ENCODE results near the gene CNTNAP5.
"Not testable (repeated sequence)": the region's sequence is repeated elsewhere in the genome, so short reads cannot be mapped to it uniquely, and the experiment has no call there.

The CNTNAP5 gene

GRCh38 chr2:124325667-124326440, 300.8 kb downstream of the CNTNAP5 start:
- no peak for DNase-seq (ENCODE audit: low read depth)

DNA sequence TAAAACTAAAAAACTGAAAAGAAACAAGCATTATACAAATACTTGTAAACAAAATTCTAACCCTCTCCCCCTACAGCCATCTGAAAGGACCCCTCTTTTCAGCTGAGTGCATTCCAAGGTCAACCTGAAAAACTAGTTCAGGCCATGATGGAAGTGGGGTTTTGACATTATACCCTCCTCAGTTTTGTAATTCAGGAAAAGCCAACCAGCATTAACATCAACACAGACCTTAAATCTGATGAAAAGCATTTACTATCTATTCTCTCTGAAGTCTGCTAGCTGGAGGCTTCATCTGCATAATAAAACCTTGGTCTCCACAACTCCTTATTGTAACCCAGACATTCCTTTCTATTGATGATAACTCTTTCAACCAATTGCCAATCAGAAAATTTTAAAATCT, 302.2 kb downstream of the CNTNAP5 start:
- DNase-seq (ENCODE audit: low read depth): no peak

DNA sequence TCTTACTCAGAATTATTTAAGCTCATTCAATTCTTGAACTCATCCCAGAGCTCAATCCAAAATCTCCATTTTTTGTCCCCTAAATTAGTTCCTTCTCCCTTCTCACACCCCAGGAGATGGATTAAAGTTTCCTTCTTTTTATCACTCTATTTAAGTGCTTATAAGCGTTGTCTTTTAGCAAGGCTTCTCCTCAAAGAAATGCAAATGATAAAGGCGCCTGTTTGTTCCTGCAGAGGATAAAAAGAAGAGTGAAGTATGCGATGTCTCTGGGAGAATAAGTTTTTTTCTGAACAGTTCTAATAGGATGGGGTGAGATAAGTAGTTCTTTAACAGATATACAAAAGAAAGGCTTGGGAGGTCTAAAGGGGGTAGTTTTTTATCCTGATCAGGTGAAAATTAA, 303.3 kb downstream of the CNTNAP5 start:
- no peak for DNase-seq (ENCODE audit: low read depth)

- DNase-seq (ENCODE audit: low read depth): no peak
Measured at GRCh38 chr2:124333784-124334183, 308.7 kb downstream of the CNTNAP5 start.

DNA sequence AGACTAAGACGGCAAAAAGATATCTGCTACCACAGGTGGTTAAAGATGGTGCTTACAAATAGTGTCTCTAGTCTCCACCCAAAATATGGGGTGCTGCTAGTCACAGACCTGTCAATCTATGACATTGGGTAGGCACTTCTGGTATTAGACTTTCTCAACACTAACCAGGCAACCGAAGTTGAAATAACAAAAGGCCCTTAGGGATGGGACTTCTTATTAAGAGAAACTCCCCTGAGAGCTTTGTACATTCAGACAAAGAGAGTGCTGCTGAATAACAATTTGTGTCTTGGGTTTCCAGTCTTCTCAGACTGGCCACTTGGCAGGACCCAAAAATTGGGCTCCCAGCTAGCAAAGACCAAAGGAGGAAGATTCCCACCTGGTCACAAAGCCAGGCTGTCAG, 310.0 kb downstream of the CNTNAP5 start:
- no peak for DNase-seq (ENCODE audit: low read depth)

- no peak for DNase-seq (ENCODE audit: low read depth)
Measured at GRCh38 chr2:124339709-124340108, 314.6 kb downstream of the CNTNAP5 start.

- no peak for DNase-seq (ENCODE audit: low read depth)
Measured at GRCh38 chr2:124343827-124344498, 318.9 kb downstream of the CNTNAP5 start.

DNA sequence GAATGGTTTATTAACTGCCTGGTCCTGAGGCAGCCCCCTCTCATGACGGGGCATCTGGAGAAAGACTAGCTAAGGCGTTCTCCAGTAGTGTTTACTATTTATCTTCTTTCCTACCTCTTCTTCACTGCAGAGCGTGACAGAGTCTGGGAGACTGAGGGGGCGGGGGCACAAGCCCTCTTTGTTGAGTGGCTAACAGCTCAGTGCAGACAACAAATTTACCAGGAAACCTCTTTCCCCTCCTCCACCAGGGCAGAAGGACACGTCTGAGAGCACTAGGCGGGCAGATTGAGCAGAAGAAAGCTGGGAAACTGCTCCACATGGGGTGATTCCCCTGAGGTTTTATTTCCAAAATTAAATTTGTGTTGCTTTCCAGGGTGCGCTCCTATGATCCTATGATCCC, 322.1 kb downstream of the CNTNAP5 start:
- no peak for DNase-seq (ENCODE audit: low read depth)

- no peak for DNase-seq (ENCODE audit: low read depth)
Measured at GRCh38 chr2:124353656-124354055, 328.6 kb downstream of the CNTNAP5 start.

- no peak for DNase-seq (ENCODE audit: low read depth)
Measured at GRCh38 chr2:124354466-124354865, 329.4 kb downstream of the CNTNAP5 start.

DNA sequence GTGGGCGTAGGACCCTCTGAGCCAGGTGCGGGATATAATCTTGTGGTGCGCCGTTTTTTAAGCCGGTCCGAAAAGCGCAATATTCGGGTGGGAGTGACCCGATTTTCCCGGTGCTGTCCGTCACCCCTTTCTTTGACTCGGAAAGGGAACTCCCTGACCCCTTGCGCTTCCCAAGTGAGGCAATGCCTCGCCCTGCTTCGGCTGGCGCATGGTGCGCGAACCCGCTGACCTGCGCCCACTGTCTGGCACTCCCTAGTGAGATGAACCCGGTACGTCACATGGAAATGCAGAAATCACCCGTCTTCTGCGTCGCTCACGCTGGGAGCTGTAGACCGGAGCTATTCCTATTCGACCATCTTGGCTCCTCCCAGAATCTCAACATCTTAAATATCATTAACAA, 336.9 kb downstream of the CNTNAP5 start:
- not testable (repeated sequence) for DNase-seq (ENCODE audit: low read depth)

DNA sequence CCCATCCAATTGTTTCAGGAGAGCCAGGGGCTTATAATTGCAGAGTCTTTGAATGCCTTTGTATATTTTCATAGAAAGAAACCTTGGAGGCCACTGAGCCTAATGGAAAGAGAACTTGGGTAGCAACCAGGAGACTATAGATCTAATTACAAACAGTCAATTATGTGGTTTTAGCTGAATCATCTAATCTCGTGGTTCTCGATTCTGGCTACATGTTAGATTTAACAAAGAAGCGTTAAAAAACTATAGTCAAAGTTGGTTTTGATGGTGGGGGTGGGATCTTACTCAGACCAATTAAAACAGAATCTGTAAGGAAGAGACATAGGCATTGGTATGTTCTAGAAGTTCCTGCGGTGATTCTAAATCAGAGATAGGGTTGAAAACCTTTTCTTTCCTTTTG, 344.1 kb downstream of the CNTNAP5 start:
- DNase-seq (ENCODE audit: low read depth): no peak

DNA sequence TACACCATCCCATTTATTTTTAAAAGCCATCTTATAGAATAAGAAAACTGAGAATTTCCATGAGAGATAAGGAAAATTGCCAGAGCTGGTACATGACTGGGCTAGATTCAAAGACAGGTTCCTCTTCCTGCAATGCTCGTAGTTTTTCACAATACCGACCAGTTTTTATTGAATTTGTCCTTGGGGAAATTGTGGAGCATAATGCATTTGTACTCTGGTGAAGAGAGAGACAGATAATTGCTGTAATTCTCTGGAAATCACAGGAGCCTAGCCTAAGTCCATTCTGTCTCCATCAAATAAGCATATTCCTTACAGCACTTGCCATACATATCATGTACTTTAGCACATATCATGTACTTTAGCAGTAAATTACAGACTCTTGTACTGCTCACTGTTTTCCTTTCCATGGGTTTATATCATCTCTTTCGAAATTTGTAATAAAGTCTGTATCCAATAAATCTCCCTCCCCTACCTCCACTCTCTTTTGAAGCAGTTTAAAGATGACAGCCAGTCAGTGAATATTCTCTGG, 355.2 kb downstream of the CNTNAP5 start:
- no peak for DNase-seq (ENCODE audit: low read depth)

DNA sequence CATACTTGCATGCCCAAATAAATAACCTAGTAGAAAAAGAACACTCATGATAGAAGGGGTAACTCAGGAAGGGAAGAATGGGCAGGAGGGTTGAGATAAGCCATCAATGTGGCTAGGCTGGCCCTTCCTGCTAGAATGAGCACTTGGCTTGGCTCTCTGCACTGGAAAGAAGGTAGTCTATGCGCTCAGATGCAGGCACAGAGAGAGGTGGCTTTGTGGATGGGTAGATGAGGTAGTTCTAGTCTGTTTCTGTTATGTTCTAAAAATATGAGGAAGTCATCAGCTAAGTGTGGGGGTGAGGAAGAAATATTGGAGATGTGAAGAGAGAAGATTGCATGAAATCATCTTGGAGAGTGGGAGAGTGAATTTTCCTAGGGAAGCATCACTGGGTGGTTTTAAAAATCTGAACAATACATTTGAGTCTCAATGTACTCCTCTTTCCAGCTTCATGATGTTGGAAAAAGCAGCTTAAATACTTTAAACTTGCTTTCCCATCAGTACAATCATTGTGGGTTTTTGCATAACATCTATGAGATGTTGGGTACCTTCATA, 357.1 kb downstream of the CNTNAP5 start:
- no peak for DNase-seq (ENCODE audit: low read depth)

- no peak for DNase-seq (ENCODE audit: low read depth)
Measured at GRCh38 chr2:124395961-124396360, 370.9 kb downstream of the CNTNAP5 start.

DNA sequence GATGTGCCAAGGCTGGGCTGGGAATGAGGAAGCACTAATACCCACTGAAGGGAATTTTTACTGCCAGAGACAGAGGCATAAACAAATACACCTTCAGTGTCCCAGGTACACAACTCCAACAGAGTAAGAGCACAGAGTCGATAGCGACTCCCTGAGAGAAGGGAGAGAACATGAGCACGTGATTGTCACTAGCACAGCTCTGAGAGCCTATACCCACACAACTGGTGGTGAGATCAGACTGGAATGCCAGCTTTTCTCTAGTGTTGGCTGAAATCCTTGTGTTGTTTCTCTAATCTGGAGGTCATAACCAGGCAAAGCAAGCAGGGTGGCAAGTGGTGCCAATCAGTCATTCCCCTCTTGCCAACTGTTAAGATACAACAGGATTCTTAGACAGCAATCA, 377.2 kb downstream of the CNTNAP5 start:
- no peak for DNase-seq (ENCODE audit: low read depth)

- DNase-seq (ENCODE audit: low read depth): not testable (repeated sequence)
Measured at GRCh38 chr2:124407836-124408534, 382.9 kb downstream of the CNTNAP5 start.

DNA sequence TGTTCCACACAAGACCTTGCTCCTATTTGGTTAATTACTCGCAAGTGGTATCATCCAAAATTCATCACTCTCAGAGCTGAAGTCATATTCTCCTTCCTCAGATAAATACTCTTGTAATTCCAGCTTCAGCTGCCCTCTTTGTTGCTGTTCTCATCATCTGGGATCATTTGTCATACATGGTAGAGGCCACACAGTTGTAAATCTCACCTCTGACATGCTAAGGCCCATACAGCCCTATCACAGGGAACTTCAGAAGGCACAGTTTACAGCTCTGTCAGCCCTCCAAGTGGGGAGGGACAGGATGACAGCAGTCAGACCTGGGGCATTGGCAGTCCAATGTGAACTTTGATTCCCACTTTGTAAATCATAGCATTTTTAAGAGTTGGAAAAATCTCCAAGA, 399.0 kb downstream of the CNTNAP5 start:
- DNase-seq (ENCODE audit: low read depth): no peak

- DNase-seq (ENCODE audit: low read depth): no peak
Measured at GRCh38 chr2:124426122-124426521, 401.0 kb downstream of the CNTNAP5 start.

GRCh38 chr2:124426625-124427024, 401.5 kb downstream of the CNTNAP5 start:
- DNase-seq (ENCODE audit: low read depth): no peak

DNA sequence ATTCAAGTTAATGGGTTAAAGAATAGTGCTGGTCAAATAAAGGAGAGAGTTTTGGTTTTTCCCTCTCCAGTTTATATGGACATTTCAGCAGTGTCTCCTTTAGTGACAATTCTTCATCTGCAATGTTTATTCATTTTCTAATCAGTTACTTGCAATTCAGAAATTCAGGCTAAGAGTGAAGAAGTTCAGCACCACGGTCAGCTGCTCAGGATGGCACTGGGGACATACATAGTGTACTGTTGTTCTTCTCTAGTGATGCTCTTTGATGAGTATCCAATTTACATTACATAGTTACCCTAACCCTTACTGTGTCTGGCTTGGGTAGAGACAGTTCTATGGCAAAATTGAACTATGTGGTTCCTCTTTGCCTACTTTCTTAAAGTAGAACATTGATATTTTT, 412.7 kb downstream of the CNTNAP5 start:
- no peak for DNase-seq (ENCODE audit: low read depth)

DNA sequence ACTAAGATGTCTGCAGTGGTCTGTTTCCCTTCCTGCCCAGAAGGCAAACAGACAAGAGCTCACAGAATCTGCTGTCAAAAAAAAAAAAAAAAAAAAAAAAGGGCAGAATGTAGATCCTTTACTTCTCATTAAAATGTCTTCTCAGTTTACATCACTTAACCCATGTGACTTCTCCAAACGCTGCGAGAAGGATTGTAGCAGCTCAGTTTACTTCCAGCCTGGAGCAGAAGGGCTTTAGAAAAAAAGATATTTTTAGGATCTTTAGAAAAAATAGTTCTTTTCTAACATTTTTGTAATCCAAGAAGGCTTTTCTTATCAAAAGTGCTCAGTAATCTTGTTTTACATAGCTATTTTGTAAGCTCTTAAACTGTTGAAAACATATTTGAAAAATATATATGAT, 425.4 kb downstream of the CNTNAP5 start:
- DNase-seq (ENCODE audit: low read depth): no peak

DNA sequence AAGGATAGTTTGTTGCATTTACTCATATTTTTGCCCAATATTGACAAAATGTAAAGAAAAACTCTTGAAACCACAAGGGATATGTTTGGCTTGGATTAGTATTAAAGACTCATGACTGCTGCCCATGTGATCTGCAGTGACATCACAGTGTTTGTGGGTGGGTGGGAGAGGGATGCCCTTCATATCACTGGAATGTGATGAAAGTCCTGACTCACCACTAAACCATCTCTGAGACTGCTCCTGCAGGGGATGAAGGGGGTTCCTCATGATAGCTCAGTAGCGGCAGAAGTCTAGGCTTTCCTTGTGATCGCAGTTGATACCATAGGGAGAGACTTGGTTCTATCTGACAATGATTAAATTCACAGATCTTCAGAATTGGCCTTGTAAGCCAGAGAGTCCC, 451.2 kb downstream of the CNTNAP5 start:
- DNase-seq (ENCODE audit: low read depth): no peak

Data from stromal cell of bone marrow (primary cell).